ENCODE results near the gene FAM3B. TPM values are rescaled to one million over a fixed set of nuclear protein-coding genes. Genes with fewer than 3 reads are reported as not detected.

Gene FAM3B
- total RNA-seq, 4 donors from 2014 or later: 49.5 to 323 (median 159) TPM

- TF ChIP-seq POLR2A (IDR thresholded peaks at IDR 0.05) (no peak), CTCF (IDR thresholded peaks at IDR 0.05) (no peak)
- Histone ChIP-seq H3K27me3 (no peaks in the 10 kb centered on the region), H3K27ac (no peak overlapping the region), H3K9me3 (no peaks in the 10 kb centered on the region), H3K4me1 (no peaks in the 10 kb centered on the region), H3K4me3 (no peak overlapping the region), H3K36me3 (peaks cover 0 to 20% (median 0%) of the 10 kb centered on the region in 3 donors)
- no peak for DNase-seq
Measured at GRCh38 chr21:41346758-41347157, 30.2 kb downstream of the FAM3B start.

GRCh38 chr21:41348434-41348833 lies 31.8 kb downstream of the FAM3B start:
- Histone ChIP-seq H3K9me3 (no peaks in the 10 kb centered on the region), H3K27me3 (no peaks in the 10 kb centered on the region), H3K36me3 (peaks cover 0 to 20% (median 0%) of the 10 kb centered on the region in 3 donors), H3K4me1 (no peaks in the 10 kb centered on the region), H3K4me3 (no peak overlapping the region), H3K27ac (no peak overlapping the region)
- DNase-seq: no peak
- no peak for TF ChIP-seq CTCF (IDR thresholded peaks at IDR 0.05)
- TF ChIP-seq POLR2A (IDR thresholded peaks at IDR 0.05): no peak

GRCh38 chr21:41349126-41349525 lies 32.5 kb downstream of the FAM3B start:
- Histone ChIP-seq H3K4me3 (no peak overlapping the region), H3K27me3 (no peaks in the 10 kb centered on the region), H3K9me3 (no peaks in the 10 kb centered on the region), H3K27ac (no peak overlapping the region), H3K4me1 (no peaks in the 10 kb centered on the region), H3K36me3 (peaks cover 0 to 14% (median 0%) of the 10 kb centered on the region in 3 donors)
- TF ChIP-seq CTCF (IDR thresholded peaks at IDR 0.05): no peak
- TF ChIP-seq POLR2A (IDR thresholded peaks at IDR 0.05): no peak
- DNase-seq: no peak

DNA sequence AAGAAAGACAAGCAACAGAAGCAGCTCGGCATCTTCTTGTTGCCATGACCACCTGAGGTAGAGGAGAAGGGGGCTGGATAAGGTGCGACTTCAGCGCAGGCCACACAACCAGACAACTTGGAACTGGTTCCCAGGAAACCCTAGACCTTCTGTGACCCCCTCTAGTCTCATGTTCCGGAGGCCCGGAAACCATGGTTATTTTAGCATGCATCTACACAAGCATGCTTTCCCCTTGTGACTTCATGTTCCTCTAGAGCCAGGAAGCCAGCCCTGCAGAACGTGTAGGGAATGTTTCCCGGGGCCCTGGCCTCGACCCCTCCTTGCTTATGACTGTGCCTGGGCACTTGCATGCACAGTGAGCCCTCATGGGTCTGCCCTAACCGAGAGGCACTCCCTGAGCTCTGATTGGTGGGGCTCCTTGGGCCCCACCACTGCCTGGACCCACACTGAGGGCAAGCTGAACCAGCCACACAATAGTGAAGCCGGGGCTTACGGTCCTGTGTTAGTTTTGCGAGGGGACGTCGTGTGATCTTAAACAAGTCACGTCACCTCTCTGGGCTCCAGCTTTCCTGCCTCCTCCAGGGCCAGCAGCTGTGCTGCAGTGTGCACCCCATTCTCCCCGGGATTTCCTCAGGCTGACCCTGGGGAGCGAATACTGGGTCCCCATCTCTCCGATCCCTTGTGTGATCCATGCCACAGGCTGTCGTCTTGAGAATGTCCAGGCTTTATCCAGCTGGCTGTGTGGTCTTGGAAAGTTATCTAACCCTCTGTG lies 33.2 kb downstream of the FAM3B start:
- no peaks in the 10 kb centered on the region for H3K4me1 ChIP-seq
- H3K27me3 ChIP-seq: no peaks in the 10 kb centered on the region
- H3K4me3 ChIP-seq: no peak overlapping the region
- peaks cover 0 to 14% (median 0%) of the 10 kb centered on the region in 3 donors for H3K36me3 ChIP-seq
- H3K27ac ChIP-seq: no peak overlapping the region
- TF ChIP-seq CTCF (IDR thresholded peaks at IDR 0.05) (no peak), POLR2A (IDR thresholded peaks at IDR 0.05) (no peak)
- no peak for DNase-seq
- no peaks in the 10 kb centered on the region for H3K9me3 ChIP-seq

DNA sequence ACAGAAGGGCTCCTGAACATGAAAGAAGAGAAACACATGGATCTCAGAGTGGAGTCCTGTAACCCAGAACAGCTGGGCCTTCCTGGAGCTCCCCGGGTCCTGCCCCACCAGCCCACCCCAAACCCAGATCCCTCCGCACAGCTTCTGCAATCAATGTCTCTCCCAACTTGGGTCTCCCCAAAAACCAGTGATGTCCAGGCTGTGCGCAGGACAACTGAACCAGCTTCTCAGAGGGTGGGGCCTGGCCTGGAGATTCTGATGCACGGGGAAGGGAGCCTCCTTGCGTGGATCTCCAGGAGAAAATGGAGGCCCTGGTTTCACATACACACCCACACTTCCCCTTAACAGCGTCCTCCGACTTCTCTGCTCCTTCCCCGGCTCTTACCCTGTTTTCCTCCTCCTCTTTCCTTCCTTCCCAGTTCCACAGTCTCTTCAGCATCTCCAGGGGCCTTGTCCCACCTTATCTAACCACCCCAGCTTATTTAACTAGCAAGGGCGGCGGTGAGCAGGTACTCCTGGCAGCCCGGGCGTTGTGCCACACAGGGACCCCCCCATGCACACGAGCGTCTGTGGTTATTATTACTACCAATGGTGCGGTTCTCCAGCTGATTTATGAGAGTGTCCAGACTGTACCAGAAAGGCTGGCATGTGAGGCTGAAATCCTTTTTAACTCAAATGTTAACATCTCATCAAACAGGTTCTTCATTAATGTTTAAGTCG lies 34.0 kb downstream of the FAM3B start:
- Histone ChIP-seq H3K27me3 (no peaks in the 10 kb centered on the region), H3K4me1 (no peaks in the 10 kb centered on the region), H3K9me3 (no peaks in the 10 kb centered on the region), H3K4me3 (no peak overlapping the region), H3K27ac (no peak overlapping the region), H3K36me3 (peaks cover 0 to 14% (median 0%) of the 10 kb centered on the region in 3 donors)
- TF ChIP-seq POLR2A (IDR thresholded peaks at IDR 0.05): no peak
- no peak for TF ChIP-seq CTCF (IDR thresholded peaks at IDR 0.05)
- no peak for DNase-seq

All from Peyer's patch (tissue), 4 donors.